Tongue (tissue), 2 donors: ENCODE results near the gene CDC123. TPM values are rescaled to one million over a fixed set of nuclear protein-coding genes. Genes with fewer than 3 reads are reported as not detected.
"Not testable (repeated sequence)": the region's sequence is repeated elsewhere in the genome, so short reads cannot be mapped to it uniquely, and the experiment has no call there.

Experiments
- DNase-seq: peaks from one replicate; pipeline ENCODE4 v3.0.0-alpha.2; 2015
- total RNA-seq: library from RNA; depleted of rRNA; stranded (reverse); fragments of >200 nt; gene quantifications from one replicate; pipeline ENCODE4 v1.2.3, GENCODE V29; 2014

Gene CDC123
- 57.7 TPM for total RNA-seq

- peak; percentile 95 for DNase-seq
These were observed at the start of gene CDC123, which contains the start of gene NUDT5 for GRCh38 chr10:12195603-12196506. TSS of gene CDC123 (plus strand) at chr10:12196188. CDS start at chr10:12196246, 58 bp downstream. TSS of gene NUDT5 (minus strand) at chr10:12195891. CDS start at chr10:12186291, 9,600 bp downstream.

GRCh38 chr10:12150163-12150562 is 45.8 kb upstream of the CDC123 start:
- DNase-seq: no peak

- no peak for DNase-seq
These were observed 41.5 kb upstream of the CDC123 start for GRCh38 chr10:12154516-12154915.

- no peak for DNase-seq
These were observed 39.4 kb upstream of the CDC123 start for GRCh38 chr10:12156367-12157123.

- no peak for DNase-seq
These were observed 37.9 kb upstream of the CDC123 start for GRCh38 chr10:12158111-12158510.

- no peak for DNase-seq
These were observed 35.3 kb upstream of the CDC123 start for GRCh38 chr10:12160664-12161063.

GRCh38 chr10:12162927-12163326 is 33.1 kb upstream of the CDC123 start:
- DNase-seq: no peak

GRCh38 chr10:12164085-12164484 is 31.9 kb upstream of the CDC123 start:
- no peak for DNase-seq

- no peak for DNase-seq
These were observed 31.0 kb upstream of the CDC123 start for GRCh38 chr10:12165036-12165435.

GRCh38 chr10:12165999-12166775 is 29.8 kb upstream of the CDC123 start:
- no peak for DNase-seq

GRCh38 chr10:12171512-12171911 is 24.5 kb upstream of the CDC123 start:
- not testable (repeated sequence) for DNase-seq

- no peak for DNase-seq
These were observed 18.3 kb upstream of the CDC123 start for GRCh38 chr10:12177642-12178041.

- DNase-seq: no peak
These were observed 16.3 kb upstream of the CDC123 start for GRCh38 chr10:12179606-12180170.

- DNase-seq: no peak
These were observed 15.6 kb upstream of the CDC123 start for GRCh38 chr10:12180221-12180974.

GRCh38 chr10:12181065-12181775 is 14.8 kb upstream of the CDC123 start:
- DNase-seq: no peak

GRCh38 chr10:12184165-12184564 is 11.8 kb upstream of the CDC123 start:
- no peak for DNase-seq

GRCh38 chr10:12186323-12186722 is 9.7 kb upstream of the CDC123 start:
- no peak for DNase-seq

- DNase-seq: no peak
These were observed 8.6 kb upstream of the CDC123 start for GRCh38 chr10:12187321-12187905.

GRCh38 chr10:12188656-12189055 is 7.3 kb upstream of the CDC123 start:
- no peak for DNase-seq

- no peak for DNase-seq
These were observed 6.6 kb upstream of the CDC123 start for GRCh38 chr10:12189426-12189825.
